ENCODE data around the gene SP6. TPM values are rescaled to one million over a fixed set of nuclear protein-coding genes. Genes with fewer than 3 reads are reported as not detected.

The SP6 gene
- total RNA-seq, 1 experiment from 2014 or later, result 10.8 TPM

GRCh38 chr17:47883589-47884426, 32.8 kb upstream of the SP6 start:
- H3K9ac ChIP-seq (ENCODE audit: low read length), result no peak overlapping the region
- no peak overlapping the region for H3K4me2 ChIP-seq (ENCODE audit: low read length)
- no peaks in the 10 kb centered on the region for H4K20me1 ChIP-seq (ENCODE audit: insufficient read depth)
- H3K9me2 ChIP-seq (ENCODE audit: insufficient read depth), result no peaks in the 10 kb centered on the region
- peaks cover 0 to 32% of the 10 kb centered on the region in 2 experiments; a peak in 2 of 4 replicates for H3K4me1 ChIP-seq (ENCODE audit: control insufficient read depth in 1 of 2, insufficient read depth in 2 of 2, low read length in 2 of 2)
- POLR2A ChIA-PET, result interaction anchor here (1.0 to 3.6 kb wide), 3 partner anchors 12 to 33 kb away, joined by 3 to 19 read pairs (median 3); partner anchors contain the start of genes SP2 and SP6
- H2AFZ ChIP-seq (ENCODE audit: low read depth, low read length, poor library complexity, severe bottlenecking), result no peak overlapping the region
- RAD21 ChIA-PET (ENCODE audit: low non-redundant PET in 1 of 2, low total read pairs in 2 of 2, uncharacterized antibody in 2 of 2, unreplicated experiment in 2 of 2), result interaction anchor here in 1 of 2 experiments (1.2 kb wide), 1 partner anchor 43 kb away, joined by 3 read pairs; the partner anchor contains the start of gene SCRN2
- no peaks in the 10 kb centered on the region for H3K79me2 ChIP-seq (ENCODE audit: insufficient read depth, low read length)
- no peak for TF ChIP-seq CTCF (IDR thresholded peaks at IDR 0.05 in 2 of 3, conservative IDR thresholded peaks at IDR 0.05 in 1 of 3; ENCODE audit: borderline replicate concordance in 1 of 3, insufficient read depth in 1 of 3, low read depth in 2 of 3, low read length in 2 of 3)
- TF ChIP-seq CEBPB (IDR thresholded peaks at IDR 0.05; ENCODE audit: low read depth), result no peak
- no peak for TF ChIP-seq MAX (IDR thresholded peaks at IDR 0.05)
- no peak for TF ChIP-seq EGR1 (IDR thresholded peaks at IDR 0.05; ENCODE audit: low read depth)
- TF ChIP-seq ZBTB33 (IDR thresholded peaks at IDR 0.05; ENCODE audit: extremely low read depth, insufficient replicate concordance, low read length), result no peak
- TF ChIP-seq EZH2phosphoT487 (IDR thresholded peaks at IDR 0.05; ENCODE audit: borderline replicate concordance), result no peak
- TF ChIP-seq POLR2AphosphoS5 (IDR thresholded peaks at IDR 0.05; ENCODE audit: low read depth, low read length), result no peak
- TF ChIP-seq REST (IDR thresholded peaks at IDR 0.05; ENCODE audit: low read depth), result no peak
- no peak for TF ChIP-seq ATF3 (IDR thresholded peaks at IDR 0.05)
- no peak for TF ChIP-seq SRF (IDR thresholded peaks at IDR 0.05; ENCODE audit: low read depth)
- no peak for TF ChIP-seq TCF7L2 (IDR thresholded peaks at IDR 0.05; ENCODE audit: borderline replicate concordance, extremely low read depth, insufficient read depth, insufficient read length)
- TF ChIP-seq SIN3A (IDR thresholded peaks at IDR 0.05; ENCODE audit: low read depth), result no peak
- TF ChIP-seq YY1 (IDR thresholded peaks at IDR 0.05; ENCODE audit: extremely low read depth, insufficient replicate concordance, low read depth, low read length), result no peak
- no peak for TF ChIP-seq RAD21 (IDR thresholded peaks at IDR 0.05; ENCODE audit: low read depth)
- TF ChIP-seq CBX3 (IDR thresholded peaks at IDR 0.05; ENCODE audit: low read depth), result no peak
- TF ChIP-seq ELF1 (IDR thresholded peaks at IDR 0.05; ENCODE audit: borderline replicate concordance, low read depth), result no peak
- no peak for TF ChIP-seq ZFX (IDR thresholded peaks at IDR 0.05)
- DNase-seq (ENCODE audit: low read depth, low spot score) (no peak), ATAC-seq (no peak)
- H3K27ac ChIP-seq (ENCODE audit: low read depth, low read length), result no peak overlapping the region
- CTCF ChIA-PET, result interaction anchor here (2.3 to 3.5 kb wide), 3 partner anchors 40 to 42 kb away, joined by 7 to 26 read pairs (median 26); partner anchors contain the start of gene SCRN2
- H3K9me3 ChIP-seq (ENCODE audit: control insufficient read depth in 1 of 2, insufficient read depth in 1 of 2, low read depth in 1 of 2, low read length in 2 of 2), result no peaks in the 10 kb centered on the region
- H3K27me3 ChIP-seq (ENCODE audit: insufficient read depth, low read length), result no peaks in the 10 kb centered on the region
- intact Hi-C loops (cut with micrococcal nuclease), result no loop called here
- no peaks in the 10 kb centered on the region for H3K36me3 ChIP-seq (ENCODE audit: control insufficient read depth in 1 of 2, insufficient read depth in 2 of 2, low read length in 2 of 2)
- BruUV-seq (replicated peaks), result no TSS peak
- no peak overlapping the region for H3K4me3 ChIP-seq (replicated peaks in 1 of 2; ENCODE audit: low read depth in 1 of 2, low read length in 2 of 2)

Measured in HCT116 (cell line).